GM19395 (cell line): ENCODE data around the gene AK5.

Source experiments
- ATAC-seq: cut with Tn5 transposase; IDR thresholded peaks from one replicate; pipeline ENCODE4 v1.9.1; 2021; ENCODE audit warnings: mild to moderate bottlenecking, moderate library complexity; ENCODE audit not compliant: unreplicated experiment

Gene AK5

GRCh38 chr1:77348549-77348948 lies 66.7 kb downstream of the AK5 start:
- no peak for ATAC-seq

GRCh38 chr1:77349275-77349674 lies 67.5 kb downstream of the AK5 start:
- no peak for ATAC-seq

- no peak for ATAC-seq
Observed at GRCh38 chr1:77350012-77350770, 68.4 kb downstream of the AK5 start.

- ATAC-seq = no peak
Observed at GRCh38 chr1:77354536-77354935, 72.7 kb downstream of the AK5 start.

- no peak for ATAC-seq
Observed at GRCh38 chr1:77355010-77355409, 73.2 kb downstream of the AK5 start.

GRCh38 chr1:77356136-77356535 lies 74.3 kb downstream of the AK5 start:
- no peak for ATAC-seq

- ATAC-seq = no peak
Observed at GRCh38 chr1:77360256-77360655, 78.4 kb downstream of the AK5 start.

- ATAC-seq = no peak
Observed at GRCh38 chr1:77361621-77362020, 79.8 kb downstream of the AK5 start.

GRCh38 chr1:77370161-77370560 lies 88.3 kb downstream of the AK5 start:
- ATAC-seq = no peak

GRCh38 chr1:77370583-77371306 lies 88.9 kb downstream of the AK5 start:
- no peak for ATAC-seq

- ATAC-seq = no peak
Observed at GRCh38 chr1:77371396-77371795, 89.6 kb downstream of the AK5 start.

- ATAC-seq = no peak
Observed at GRCh38 chr1:77373702-77374101, 91.9 kb downstream of the AK5 start.

GRCh38 chr1:77375541-77375940 lies 93.7 kb downstream of the AK5 start:
- ATAC-seq = no peak

GRCh38 chr1:77375990-77376389 lies 94.2 kb downstream of the AK5 start:
- no peak for ATAC-seq

GRCh38 chr1:77378723-77379535 lies 97.1 kb downstream of the AK5 start:
- ATAC-seq = no peak

- ATAC-seq = no peak
Observed at GRCh38 chr1:77382366-77382765, 100.5 kb downstream of the AK5 start.

- no peak for ATAC-seq
Observed at GRCh38 chr1:77383236-77383635, 101.4 kb downstream of the AK5 start.

GRCh38 chr1:77385551-77385950 lies 103.7 kb downstream of the AK5 start:
- no peak for ATAC-seq

- ATAC-seq = no peak
Observed at GRCh38 chr1:77386276-77386675, 104.5 kb downstream of the AK5 start.

- no peak for ATAC-seq
Observed at GRCh38 chr1:77387553-77387952, 105.7 kb downstream of the AK5 start.

GRCh38 chr1:77388661-77389060 lies 106.8 kb downstream of the AK5 start:
- ATAC-seq = no peak

GRCh38 chr1:77392486-77392885 lies 110.7 kb downstream of the AK5 start:
- no peak for ATAC-seq
